Measurements from ENCODE around the gene ARHGDIB.
A peak's percentile ranks its signal among the peaks of the same experiment; 100 is the strongest.

Gene ARHGDIB

GRCh38 chr12:14950982-14951746, 10.2 kb downstream of the ARHGDIB start:
- Histone ChIP-seq H3K4me1 (ENCODE audit: insufficient read depth, insufficient read length) (no peaks in the 10 kb centered on the region), H3K4me3 (ENCODE audit: insufficient read length, low read depth) (no peak overlapping the region), H3K27me3 (ENCODE audit: insufficient read depth, insufficient read length) (no peaks in the 10 kb centered on the region), H3K36me3 (ENCODE audit: insufficient read depth, insufficient read length, low read length) (no peaks in the 10 kb centered on the region), H3K9ac (ENCODE audit: insufficient read length, low read depth) (no peak overlapping the region), H3K9me3 (ENCODE audit: insufficient read depth, low read length) (no peaks in the 10 kb centered on the region)
- no peak for TF ChIP-seq ZNF274 (IDR thresholded peaks at IDR 0.05; ENCODE audit: low read depth, low read length)
- no peak for TF ChIP-seq YY1 (IDR thresholded peaks at IDR 0.05; ENCODE audit: insufficient read depth, insufficient read length)
- no peak for TF ChIP-seq SUZ12 (IDR thresholded peaks at IDR 0.05; ENCODE audit: extremely low read depth, insufficient read depth, insufficient read length)
- DNase-seq (ENCODE audit: low read depth, low spot score): peak; percentile 54

GRCh38 chr12:14950421-14950820, 11.0 kb downstream of the ARHGDIB start:
- H3K27me3 ChIP-seq (ENCODE audit: insufficient read depth, insufficient read length): no peaks in the 10 kb centered on the region
- no peak overlapping the region for H3K9ac ChIP-seq (ENCODE audit: insufficient read length, low read depth)
- H3K36me3 ChIP-seq (ENCODE audit: insufficient read depth, insufficient read length, low read length): no peaks in the 10 kb centered on the region
- no peak overlapping the region for H3K4me3 ChIP-seq (ENCODE audit: insufficient read length, low read depth)
- TF ChIP-seq SUZ12 (IDR thresholded peaks at IDR 0.05; ENCODE audit: extremely low read depth, insufficient read depth, insufficient read length): no peak
- no peak for TF ChIP-seq YY1 (IDR thresholded peaks at IDR 0.05; ENCODE audit: insufficient read depth, insufficient read length)
- no peak for TF ChIP-seq ZNF274 (IDR thresholded peaks at IDR 0.05; ENCODE audit: low read depth, low read length)
- no peaks in the 10 kb centered on the region for H3K4me1 ChIP-seq (ENCODE audit: insufficient read depth, insufficient read length)
- H3K9me3 ChIP-seq (ENCODE audit: insufficient read depth, low read length): no peaks in the 10 kb centered on the region
- DNase-seq (ENCODE audit: low read depth, low spot score): no peak

GRCh38 chr12:14949631-14950030, 11.8 kb downstream of the ARHGDIB start:
- Histone ChIP-seq H3K36me3 (ENCODE audit: insufficient read depth, insufficient read length, low read length) (no peaks in the 10 kb centered on the region), H3K4me3 (ENCODE audit: insufficient read length, low read depth) (no peak overlapping the region), H3K4me1 (ENCODE audit: insufficient read depth, insufficient read length) (no peaks in the 10 kb centered on the region), H3K9ac (ENCODE audit: insufficient read length, low read depth) (no peak overlapping the region), H3K27me3 (ENCODE audit: insufficient read depth, insufficient read length) (no peaks in the 10 kb centered on the region), H3K9me3 (ENCODE audit: insufficient read depth, low read length) (no peaks in the 10 kb centered on the region)
- DNase-seq (ENCODE audit: low read depth, low spot score): no peak
- TF ChIP-seq YY1 (IDR thresholded peaks at IDR 0.05; ENCODE audit: insufficient read depth, insufficient read length) (no peak), ZNF274 (IDR thresholded peaks at IDR 0.05; ENCODE audit: low read depth, low read length) (no peak), SUZ12 (IDR thresholded peaks at IDR 0.05; ENCODE audit: extremely low read depth, insufficient read depth, insufficient read length) (no peak)

GRCh38 chr12:14948672-14949071, 12.7 kb downstream of the ARHGDIB start:
- TF ChIP-seq ZNF274 (IDR thresholded peaks at IDR 0.05; ENCODE audit: low read depth, low read length): no peak
- no peak for TF ChIP-seq YY1 (IDR thresholded peaks at IDR 0.05; ENCODE audit: insufficient read depth, insufficient read length)
- no peak for TF ChIP-seq SUZ12 (IDR thresholded peaks at IDR 0.05; ENCODE audit: extremely low read depth, insufficient read depth, insufficient read length)
- no peak overlapping the region for H3K9ac ChIP-seq (ENCODE audit: insufficient read length, low read depth)
- H3K4me3 ChIP-seq (ENCODE audit: insufficient read length, low read depth): no peak overlapping the region
- no peaks in the 10 kb centered on the region for H3K27me3 ChIP-seq (ENCODE audit: insufficient read depth, insufficient read length)
- H3K36me3 ChIP-seq (ENCODE audit: insufficient read depth, insufficient read length, low read length): no peaks in the 10 kb centered on the region
- DNase-seq (ENCODE audit: low read depth, low spot score): peak; percentile 60
- no peaks in the 10 kb centered on the region for H3K9me3 ChIP-seq (ENCODE audit: insufficient read depth, low read length)
- no peaks in the 10 kb centered on the region for H3K4me1 ChIP-seq (ENCODE audit: insufficient read depth, insufficient read length)

GRCh38 chr12:14946861-14947260, 14.5 kb downstream of the ARHGDIB start:
- TF ChIP-seq YY1 (IDR thresholded peaks at IDR 0.05; ENCODE audit: insufficient read depth, insufficient read length): no peak
- TF ChIP-seq ZNF274 (IDR thresholded peaks at IDR 0.05; ENCODE audit: low read depth, low read length): no peak
- TF ChIP-seq SUZ12 (IDR thresholded peaks at IDR 0.05; ENCODE audit: extremely low read depth, insufficient read depth, insufficient read length): no peak
- H3K4me3 ChIP-seq (ENCODE audit: insufficient read length, low read depth): no peak overlapping the region
- no peak for DNase-seq (ENCODE audit: low read depth, low spot score)
- H3K9me3 ChIP-seq (ENCODE audit: insufficient read depth, low read length): no peaks in the 10 kb centered on the region
- no peaks in the 10 kb centered on the region for H3K4me1 ChIP-seq (ENCODE audit: insufficient read depth, insufficient read length)
- no peaks in the 10 kb centered on the region for H3K36me3 ChIP-seq (ENCODE audit: insufficient read depth, insufficient read length, low read length)
- H3K27me3 ChIP-seq (ENCODE audit: insufficient read depth, insufficient read length): no peaks in the 10 kb centered on the region
- H3K9ac ChIP-seq (ENCODE audit: insufficient read length, low read depth): no peak overlapping the region

- H3K27me3 ChIP-seq (ENCODE audit: insufficient read depth, insufficient read length): no peaks in the 10 kb centered on the region
- TF ChIP-seq SUZ12 (IDR thresholded peaks at IDR 0.05; ENCODE audit: extremely low read depth, insufficient read depth, insufficient read length) (no peak), ZNF274 (IDR thresholded peaks at IDR 0.05; ENCODE audit: low read depth, low read length) (no peak), YY1 (IDR thresholded peaks at IDR 0.05; ENCODE audit: insufficient read depth, insufficient read length) (no peak)
- H3K9me3 ChIP-seq (ENCODE audit: insufficient read depth, low read length): no peaks in the 10 kb centered on the region
- no peak for DNase-seq (ENCODE audit: low read depth, low spot score)
- no peaks in the 10 kb centered on the region for H3K36me3 ChIP-seq (ENCODE audit: insufficient read depth, insufficient read length, low read length)
- H3K4me3 ChIP-seq (ENCODE audit: insufficient read length, low read depth): no peak overlapping the region
- H3K9ac ChIP-seq (ENCODE audit: insufficient read length, low read depth): no peak overlapping the region
- no peaks in the 10 kb centered on the region for H3K4me1 ChIP-seq (ENCODE audit: insufficient read depth, insufficient read length)
Observed at GRCh38 chr12:14946162-14946561, 15.2 kb downstream of the ARHGDIB start.

GRCh38 chr12:14942196-14942931, 19.0 kb downstream of the ARHGDIB start:
- DNase-seq (ENCODE audit: low read depth, low spot score): no peak
- H3K27me3 ChIP-seq (ENCODE audit: insufficient read depth, insufficient read length): no peaks in the 10 kb centered on the region
- no peaks in the 10 kb centered on the region for H3K9me3 ChIP-seq (ENCODE audit: insufficient read depth, low read length)
- H3K36me3 ChIP-seq (ENCODE audit: insufficient read depth, insufficient read length, low read length): no peaks in the 10 kb centered on the region
- H3K4me1 ChIP-seq (ENCODE audit: insufficient read depth, insufficient read length): no peaks in the 10 kb centered on the region
- no peak overlapping the region for H3K9ac ChIP-seq (ENCODE audit: insufficient read length, low read depth)
- H3K4me3 ChIP-seq (ENCODE audit: insufficient read length, low read depth): no peak overlapping the region
- TF ChIP-seq YY1 (IDR thresholded peaks at IDR 0.05; ENCODE audit: insufficient read depth, insufficient read length) (no peak), SUZ12 (IDR thresholded peaks at IDR 0.05; ENCODE audit: extremely low read depth, insufficient read depth, insufficient read length) (no peak), ZNF274 (IDR thresholded peaks at IDR 0.05; ENCODE audit: low read depth, low read length) (no peak)
